ENCODE measurements around the gene MRTFA.

DNA sequence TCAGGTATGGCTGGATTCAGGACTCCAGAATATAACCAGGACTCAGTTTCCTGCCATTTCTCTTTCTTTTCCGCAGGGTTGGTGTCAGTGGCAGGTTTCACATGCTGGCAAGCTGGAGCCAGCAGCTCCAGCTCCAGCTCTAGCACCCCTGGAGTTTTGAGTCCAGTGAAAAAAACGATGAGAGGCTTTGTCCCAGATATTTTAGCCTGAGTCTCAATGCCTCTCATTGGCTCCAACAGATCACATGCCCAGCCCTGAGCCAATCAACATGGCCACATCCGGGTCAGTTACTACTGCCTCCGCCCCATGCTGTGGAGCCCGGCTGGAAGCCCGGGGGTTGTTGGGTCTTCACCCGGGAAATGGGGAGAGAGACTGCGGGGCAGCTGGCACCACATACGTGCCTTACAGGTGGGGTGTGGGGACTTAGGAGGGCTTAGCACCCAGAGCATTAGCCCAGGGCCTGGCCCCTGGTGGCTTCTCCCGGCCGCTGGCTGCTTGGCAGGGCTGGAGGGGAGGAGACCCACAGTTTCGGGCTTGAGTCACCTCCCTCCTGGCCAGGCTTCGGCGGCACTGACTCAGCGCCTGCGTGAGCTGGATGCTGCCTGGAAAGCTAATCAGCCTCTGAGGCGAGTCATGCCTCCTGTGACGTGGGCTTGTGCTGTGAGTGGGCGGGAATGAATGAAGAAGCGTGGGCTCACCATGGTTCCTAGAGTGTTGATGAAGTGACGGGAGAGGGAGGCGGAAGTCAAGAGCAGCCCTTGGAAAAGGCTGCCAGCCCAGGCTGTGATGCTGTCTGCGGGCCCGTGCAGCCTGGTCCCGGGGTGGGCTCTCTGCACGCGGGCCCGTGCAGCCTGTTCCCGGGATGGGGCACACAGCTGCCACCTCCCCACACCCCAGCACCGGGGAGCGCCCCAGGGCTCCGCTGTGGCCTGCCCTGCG, 15.3 kb upstream of the MRTFA start:
- TF ChIP-seq, protein P1, sequence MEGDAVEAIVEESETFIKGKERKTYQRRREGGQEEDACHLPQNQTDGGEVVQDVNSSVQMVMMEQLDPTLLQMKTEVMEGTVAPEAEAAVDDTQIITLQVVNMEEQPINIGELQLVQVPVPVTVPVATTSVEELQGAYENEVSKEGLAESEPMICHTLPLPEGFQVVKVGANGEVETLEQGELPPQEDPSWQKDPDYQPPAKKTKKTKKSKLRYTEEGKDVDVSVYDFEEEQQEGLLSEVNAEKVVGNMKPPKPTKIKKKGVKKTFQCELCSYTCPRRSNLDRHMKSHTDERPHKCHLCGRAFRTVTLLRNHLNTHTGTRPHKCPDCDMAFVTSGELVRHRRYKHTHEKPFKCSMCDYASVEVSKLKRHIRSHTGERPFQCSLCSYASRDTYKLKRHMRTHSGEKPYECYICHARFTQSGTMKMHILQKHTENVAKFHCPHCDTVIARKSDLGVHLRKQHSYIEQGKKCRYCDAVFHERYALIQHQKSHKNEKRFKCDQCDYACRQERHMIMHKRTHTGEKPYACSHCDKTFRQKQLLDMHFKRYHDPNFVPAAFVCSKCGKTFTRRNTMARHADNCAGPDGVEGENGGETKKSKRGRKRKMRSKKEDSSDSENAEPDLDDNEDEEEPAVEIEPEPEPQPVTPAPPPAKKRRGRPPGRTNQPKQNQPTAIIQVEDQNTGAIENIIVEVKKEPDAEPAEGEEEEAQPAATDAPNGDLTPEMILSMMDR (IDR thresholded peaks at IDR 0.05): no peak
- TF ChIP-seq POLR2A (IDR thresholded peaks at IDR 0.05): no peak

All from right lobe of liver (tissue), 4 donors.